Adipocyte (in vitro differentiated cells): ENCODE measurements around the gene ZSCAN2.
A peak's percentile ranks its signal among the peaks of the same experiment; 100 is the strongest.
"Not testable (repeated sequence)": the region's sequence is repeated elsewhere in the genome, so short reads cannot be mapped to it uniquely, and the experiment has no call there.

Source experiments
- DNase-seq: peaks from one replicate; pipeline ENCODE4 v3.0.0-alpha.2; 2015; ENCODE audit warnings: low read depth
- H3K27me3 ChIP-seq: replicated peaks from 2 replicates; pipeline ENCODE4 v1.7.0; 2013; ENCODE audit warnings: mild to moderate bottlenecking, low read length, moderate library complexity; ENCODE audit not compliant: control insufficient read depth, insufficient read depth
- H3K36me3 ChIP-seq: 2 replicates; pipeline ENCODE4 v1.7.0; 2013; ENCODE audit warnings: low read length, mild to moderate bottlenecking, moderate library complexity; ENCODE audit not compliant: control insufficient read depth, insufficient read depth, severe bottlenecking
- H3K4me1 ChIP-seq: 2 replicates; pipeline ENCODE4 v1.7.0; 2013; ENCODE audit warnings: mild to moderate bottlenecking, low read length, moderate library complexity; ENCODE audit not compliant: control insufficient read depth, insufficient read depth
- H3K4me3 ChIP-seq: 2 replicates; pipeline ENCODE4 v1.7.0; 2013; ENCODE audit warnings: mild to moderate bottlenecking, low read length, moderate library complexity
- H3K9ac ChIP-seq: 2 replicates; pipeline ENCODE4 v1.7.0; 2013; ENCODE audit warnings: mild to moderate bottlenecking, low read length, moderate library complexity
- H3K9me3 ChIP-seq: 2 replicates; pipeline ENCODE4 v1.7.0; 2013; ENCODE audit warnings: mild to moderate bottlenecking, low read length, moderate library complexity; ENCODE audit not compliant: control insufficient read depth

The ZSCAN2 gene

GRCh38 chr15:84620626-84621025 is 19.8 kb downstream of the ZSCAN2 start:
- H3K36me3 ChIP-seq: peaks cover 27% of the 10 kb centered on the region
- no peak overlapping the region for H3K9ac ChIP-seq
- peak overlapping the region; percentile 53 for H3K4me3 ChIP-seq
- H3K4me1 ChIP-seq: peaks cover 12% of the 10 kb centered on the region
- H3K9me3 ChIP-seq: peaks cover 31% of the 10 kb centered on the region
- no peak for DNase-seq
- H3K27me3 ChIP-seq: no peaks in the 10 kb centered on the region

GRCh38 chr15:84621358-84621979 is 20.7 kb downstream of the ZSCAN2 start:
- peaks cover 31% of the 10 kb centered on the region for H3K9me3 ChIP-seq
- H3K4me3 ChIP-seq: peak overlapping the region; percentile 53
- peaks cover 27% of the 10 kb centered on the region for H3K36me3 ChIP-seq
- DNase-seq: no peak
- peaks cover 12% of the 10 kb centered on the region for H3K4me1 ChIP-seq
- H3K27me3 ChIP-seq: no peaks in the 10 kb centered on the region
- no peak overlapping the region for H3K9ac ChIP-seq

GRCh38 chr15:84624359-84624758 is 23.6 kb downstream of the ZSCAN2 start:
- Histone ChIP-seq H3K36me3 (peaks cover 27% of the 10 kb centered on the region), H3K4me1 (peaks cover 12% of the 10 kb centered on the region), H3K9ac (no peak overlapping the region), H3K9me3 (peaks cover 31% of the 10 kb centered on the region), H3K4me3 (no peak overlapping the region), H3K27me3 (no peaks in the 10 kb centered on the region)
- no peak for DNase-seq

DNA sequence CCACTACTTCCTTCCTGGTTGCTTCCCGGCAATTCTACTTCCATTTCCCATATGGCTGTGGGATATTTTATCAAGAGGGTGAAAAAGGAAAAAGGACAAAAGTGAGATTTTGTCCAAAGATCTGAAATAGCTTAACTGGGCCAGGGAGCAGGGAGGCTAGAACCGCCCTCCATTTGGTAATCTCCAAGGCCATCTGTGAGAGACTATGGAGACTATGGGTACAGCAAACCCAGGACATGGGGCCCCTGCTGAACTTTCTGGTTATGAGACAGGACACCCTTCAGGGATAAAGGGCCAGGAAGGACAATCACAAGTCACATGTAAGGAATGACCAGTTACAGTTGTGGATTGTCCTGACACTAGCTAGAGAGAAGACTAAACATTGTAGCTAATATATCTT is 24.3 kb downstream of the ZSCAN2 start:
- Histone ChIP-seq H3K36me3 (peaks cover 27% of the 10 kb centered on the region), H3K9ac (no peak overlapping the region), H3K27me3 (no peaks in the 10 kb centered on the region), H3K4me1 (peaks cover 12% of the 10 kb centered on the region), H3K4me3 (no peak overlapping the region), H3K9me3 (peaks cover 28% of the 10 kb centered on the region)
- DNase-seq: no peak

DNA sequence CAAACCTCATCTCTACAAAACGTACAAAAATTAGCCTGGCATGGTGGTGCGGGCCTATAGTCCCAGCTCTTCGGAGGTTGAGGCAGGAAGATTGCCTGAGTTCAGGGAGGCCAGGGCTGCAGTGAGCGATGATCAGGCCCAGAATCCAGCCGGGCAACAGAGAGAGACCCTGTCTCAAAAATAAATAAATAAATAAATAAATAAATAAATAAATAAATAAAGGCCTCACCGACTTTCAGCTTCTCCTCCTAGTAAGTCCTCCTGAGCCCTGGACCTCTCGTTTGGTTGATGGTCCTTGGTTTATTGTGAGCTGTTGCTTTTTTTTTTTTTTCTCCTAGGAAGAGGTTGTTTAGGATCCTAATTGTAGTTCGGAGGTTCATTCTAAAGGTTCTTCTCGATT is 28.2 kb downstream of the ZSCAN2 start:
- Histone ChIP-seq H3K4me1 (peaks cover 27% of the 10 kb centered on the region), H3K4me3 (no peak overlapping the region), H3K9ac (no peak overlapping the region), H3K27me3 (no peaks in the 10 kb centered on the region), H3K36me3 (no peaks in the 10 kb centered on the region), H3K9me3 (no peaks in the 10 kb centered on the region)
- no peak for DNase-seq

DNA sequence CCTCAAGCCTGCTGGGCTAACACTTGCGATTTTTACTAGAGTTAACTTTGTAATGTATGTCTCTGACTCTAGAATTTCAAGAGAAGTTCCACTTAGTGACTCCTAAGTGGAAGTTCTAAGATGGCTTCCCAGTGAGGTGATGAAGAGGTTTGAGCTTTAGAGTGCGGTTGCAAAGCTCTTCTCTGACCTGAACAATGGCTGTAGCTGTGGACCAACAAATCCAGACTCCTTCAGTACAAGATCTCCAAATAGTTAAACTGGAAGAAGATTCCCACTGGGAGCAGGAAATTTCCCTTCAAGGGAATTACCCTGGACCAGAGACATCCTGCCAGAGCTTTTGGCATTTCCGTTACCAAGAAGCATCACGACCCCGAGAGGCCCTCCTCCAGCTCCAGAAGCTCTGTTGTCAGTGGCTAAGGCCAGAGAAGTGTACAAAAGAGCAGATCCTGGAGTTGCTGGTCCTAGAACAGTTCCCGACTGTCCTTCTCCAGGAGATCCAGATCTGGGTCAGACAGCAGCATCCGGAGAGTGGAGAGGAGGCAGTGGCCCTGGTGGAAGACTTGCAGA is 31.0 kb downstream of the ZSCAN2 start:
- DNase-seq: peak; percentile 16
- Histone ChIP-seq H3K27me3 (no peaks in the 10 kb centered on the region), H3K4me1 (peaks cover 26% of the 10 kb centered on the region), H3K36me3 (no peaks in the 10 kb centered on the region), H3K9ac (peak overlapping the region; percentile 93), H3K4me3 (peak overlapping the region; percentile 88), H3K9me3 (no peaks in the 10 kb centered on the region)

- Histone ChIP-seq H3K9me3 (no peaks in the 10 kb centered on the region), H3K4me3 (peak overlapping the region; percentile 88), H3K4me1 (peaks cover 40% of the 10 kb centered on the region), H3K36me3 (peaks cover 6% of the 10 kb centered on the region), H3K27me3 (no peaks in the 10 kb centered on the region), H3K9ac (peak overlapping the region; percentile 93)
- DNase-seq: peak; percentile 86
These were observed 32.8 kb downstream of the ZSCAN2 start for GRCh38 chr15:84633311-84634227.

GRCh38 chr15:84634228-84634837 is 33.5 kb downstream of the ZSCAN2 start:
- Histone ChIP-seq H3K4me3 (peak overlapping the region; percentile 88), H3K27me3 (no peaks in the 10 kb centered on the region), H3K36me3 (peaks cover 14% of the 10 kb centered on the region), H3K4me1 (peaks cover 40% of the 10 kb centered on the region), H3K9me3 (no peaks in the 10 kb centered on the region), H3K9ac (peak overlapping the region; percentile 93)
- peak; percentile 14 for DNase-seq

- peak; percentile 24 for DNase-seq
- Histone ChIP-seq H3K36me3 (peaks cover 52% of the 10 kb centered on the region), H3K27me3 (no peaks in the 10 kb centered on the region), H3K4me3 (no peak overlapping the region), H3K9me3 (no peaks in the 10 kb centered on the region), H3K9ac (peak overlapping the region; percentile 52), H3K4me1 (peaks cover 25% of the 10 kb centered on the region)
These were observed 37.3 kb downstream of the ZSCAN2 start for GRCh38 chr15:84638103-84638502.

DNA sequence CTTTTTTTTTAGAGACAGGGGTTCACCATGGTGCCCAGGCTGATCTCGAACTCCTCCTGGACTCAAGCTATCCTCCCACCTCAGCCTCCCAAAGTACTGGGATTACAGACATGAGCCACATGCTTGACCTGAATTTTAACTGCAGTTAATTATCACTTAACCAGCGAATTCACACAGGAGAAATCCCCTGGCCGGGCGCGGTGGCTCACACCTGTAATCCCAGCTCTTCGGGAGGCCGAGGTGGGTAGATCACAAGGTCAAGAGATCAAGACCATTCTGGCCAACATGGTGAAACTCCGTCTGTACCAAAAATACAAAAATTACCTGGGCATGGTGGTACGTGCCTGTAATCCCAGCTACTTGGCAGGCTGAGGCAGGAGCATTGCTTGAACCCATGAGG is 41.1 kb downstream of the ZSCAN2 start:
- not testable (repeated sequence) for H3K9ac ChIP-seq, H3K27me3 ChIP-seq, DNase-seq, H3K4me3 ChIP-seq, H3K9me3 ChIP-seq
- H3K36me3 ChIP-seq: peaks cover 86% of the 10 kb centered on the region
- H3K4me1 ChIP-seq: peaks cover 14% of the 10 kb centered on the region

- peaks cover 93% of the 10 kb centered on the region for H3K36me3 ChIP-seq
- H3K4me1 ChIP-seq: not testable (repeated sequence)
These were observed 41.8 kb downstream of the ZSCAN2 start for GRCh38 chr15:84642640-84643039.

More at GRCh38 chr15:84642640-84643039, 41.8 kb downstream of the ZSCAN2 start:
- H3K9me3 ChIP-seq, H3K27me3 ChIP-seq, H3K9ac ChIP-seq, DNase-seq, H3K4me3 ChIP-seq: not testable (repeated sequence)
